Neuron (in vitro differentiated cells): ENCODE results near the gene MOK.

Source experiments
- H2AFZ ChIP-seq: one replicate; pipeline ENCODE4 v1.6.1; 2013; ENCODE audit warnings: low read depth, mild to moderate bottlenecking, inconsistent platforms, low read length, moderate library complexity
- H3K27me3 ChIP-seq: one replicate; pipeline ENCODE4 v1.6.1; 2013; ENCODE audit warnings: low read length; ENCODE audit not compliant: insufficient read depth
- H3K36me3 ChIP-seq: one replicate; pipeline ENCODE4 v1.6.1; 2013; ENCODE audit warnings: low read length; ENCODE audit not compliant: insufficient read depth
- H3K4me1 ChIP-seq: one replicate; pipeline ENCODE4 v1.6.1; 2013; ENCODE audit warnings: low read length; ENCODE audit not compliant: insufficient read depth
- H3K4me3 ChIP-seq: 2 replicates; pipeline ENCODE4 v1.5.1; 2013; ENCODE audit warnings: mild to moderate bottlenecking, low read length, moderate library complexity
- H3K9me3 ChIP-seq: one replicate; pipeline ENCODE4 v1.6.1; 2013; ENCODE audit warnings: low read length

MOK gene

DNA sequence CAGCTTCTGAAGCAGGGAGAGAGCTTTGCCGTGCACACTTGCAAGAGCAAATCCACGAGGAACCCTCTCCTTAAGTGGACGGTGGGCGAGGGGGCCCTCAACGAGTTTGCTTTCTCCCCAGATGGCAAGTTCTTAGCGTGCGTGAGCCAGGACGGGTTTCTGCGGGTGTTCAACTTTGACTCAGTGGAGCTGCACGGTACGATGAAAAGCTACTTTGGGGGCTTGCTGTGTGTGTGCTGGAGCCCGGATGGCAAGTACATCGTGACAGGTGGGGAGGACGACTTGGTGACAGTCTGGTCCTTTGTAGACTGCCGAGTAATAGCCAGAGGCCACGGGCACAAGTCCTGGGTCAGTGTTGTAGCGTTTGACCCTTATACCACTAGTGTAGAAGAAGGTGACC, 96.2 kb downstream of the MOK start:
- Histone ChIP-seq H3K4me3 (no peak overlapping the region), H3K27me3 (no peaks in the 10 kb centered on the region), H3K9me3 (peaks cover 4% of the 10 kb centered on the region), H3K36me3 (peaks cover 44% of the 10 kb centered on the region), H3K4me1 (peaks cover 3% of the 10 kb centered on the region), H2AFZ (no peak overlapping the region)

DNA sequence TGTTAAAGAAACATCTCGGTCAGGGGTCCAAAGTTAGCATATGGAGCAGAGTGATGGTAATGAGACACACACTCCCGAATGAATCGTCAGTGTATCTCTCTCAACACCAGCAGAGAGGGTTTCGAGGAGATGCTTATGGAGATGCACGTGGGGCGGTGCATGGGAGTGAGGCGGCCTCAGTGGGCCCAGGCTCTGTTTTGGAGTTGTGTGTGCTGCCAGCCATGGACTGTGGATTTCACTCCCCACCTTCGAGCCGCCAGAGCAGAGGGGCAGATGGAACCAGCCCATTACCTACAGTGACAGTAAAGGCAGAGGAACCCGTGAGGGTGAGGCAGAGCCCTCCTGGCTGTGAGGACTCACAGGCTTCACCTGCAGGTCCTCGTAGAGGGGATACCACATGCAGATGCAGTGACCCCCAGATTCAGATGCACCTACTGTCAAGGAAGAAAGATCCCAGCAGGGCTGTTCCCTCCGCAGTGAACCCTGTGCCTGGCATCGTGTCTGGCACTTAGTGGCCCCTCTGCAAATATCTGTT, 97.1 kb downstream of the MOK start:
- H3K4me3 ChIP-seq: no peak overlapping the region
- peaks cover 44% of the 10 kb centered on the region for H3K36me3 ChIP-seq
- H3K9me3 ChIP-seq: peaks cover 4% of the 10 kb centered on the region
- peaks cover 2% of the 10 kb centered on the region for H3K4me1 ChIP-seq
- H2AFZ ChIP-seq: no peak overlapping the region
- H3K27me3 ChIP-seq: no peaks in the 10 kb centered on the region

DNA sequence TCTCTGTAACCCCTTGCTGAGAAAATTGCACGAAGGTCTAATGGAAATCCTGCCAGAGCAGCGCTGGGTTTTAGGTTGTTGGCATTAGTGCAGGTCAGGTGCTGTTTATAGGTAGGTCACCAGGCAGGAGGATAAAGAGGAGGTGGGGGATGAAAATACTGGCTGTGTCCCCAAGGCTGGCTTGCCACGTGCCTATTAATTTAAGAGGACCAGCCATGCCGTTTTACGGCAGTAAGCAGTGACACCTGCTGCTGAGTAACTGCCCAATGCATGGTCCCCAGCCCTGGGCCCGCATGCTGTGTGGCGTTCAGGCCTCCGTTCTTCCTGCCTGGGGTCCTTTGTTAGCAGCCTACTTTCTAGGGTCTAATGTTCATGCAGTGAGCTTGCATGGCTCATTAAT, 98.0 kb downstream of the MOK start:
- peaks cover 43% of the 10 kb centered on the region for H3K36me3 ChIP-seq
- no peak overlapping the region for H2AFZ ChIP-seq
- no peaks in the 10 kb centered on the region for H3K27me3 ChIP-seq
- H3K4me1 ChIP-seq: no peaks in the 10 kb centered on the region
- no peak overlapping the region for H3K4me3 ChIP-seq
- H3K9me3 ChIP-seq: peaks cover 4% of the 10 kb centered on the region

DNA sequence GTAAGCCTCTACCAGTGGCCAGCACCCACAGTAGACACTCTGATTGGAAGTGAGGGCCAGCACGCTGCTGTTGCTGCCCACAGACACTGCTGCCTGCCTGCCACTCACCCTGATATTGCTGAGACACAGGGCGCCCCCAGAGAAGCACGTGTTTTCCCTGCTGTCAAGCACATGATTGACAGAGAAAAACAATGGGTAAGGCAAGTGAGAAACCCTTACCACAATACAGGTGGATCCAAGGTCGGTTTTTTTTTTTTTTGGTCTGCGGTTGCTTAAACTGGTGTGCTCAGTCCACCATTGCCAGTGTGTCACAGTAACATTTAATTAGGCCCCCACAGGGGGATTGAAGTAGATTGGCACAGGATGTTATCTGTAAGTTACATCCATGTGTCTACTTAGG, 99.4 kb downstream of the MOK start:
- peaks cover 41% of the 10 kb centered on the region for H3K36me3 ChIP-seq
- no peak overlapping the region for H3K4me3 ChIP-seq
- peaks cover 4% of the 10 kb centered on the region for H3K9me3 ChIP-seq
- no peaks in the 10 kb centered on the region for H3K4me1 ChIP-seq
- no peaks in the 10 kb centered on the region for H3K27me3 ChIP-seq
- H2AFZ ChIP-seq: no peak overlapping the region

DNA sequence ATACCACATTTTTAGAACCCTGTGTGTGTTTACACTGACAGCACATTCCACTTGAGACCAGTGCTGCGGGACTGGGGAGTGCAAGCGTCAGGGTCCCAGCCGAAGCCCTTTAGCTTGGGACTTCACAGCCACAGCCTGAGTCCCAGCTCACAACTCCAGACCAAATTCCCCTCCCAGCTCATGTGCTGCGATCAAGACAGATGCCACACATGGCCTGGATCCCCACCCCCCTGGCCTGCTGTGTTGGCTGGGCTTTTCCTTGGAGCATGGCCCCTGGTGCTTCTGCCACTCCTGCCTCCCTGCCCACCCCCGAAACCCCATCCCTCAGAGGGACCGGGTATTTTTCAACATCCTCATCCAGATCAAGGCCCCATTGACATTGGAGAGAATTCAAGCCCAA, 101.6 kb downstream of the MOK start:
- Histone ChIP-seq H3K36me3 (peaks cover 42% of the 10 kb centered on the region), H3K4me3 (no peak overlapping the region), H3K27me3 (no peaks in the 10 kb centered on the region)

DNA sequence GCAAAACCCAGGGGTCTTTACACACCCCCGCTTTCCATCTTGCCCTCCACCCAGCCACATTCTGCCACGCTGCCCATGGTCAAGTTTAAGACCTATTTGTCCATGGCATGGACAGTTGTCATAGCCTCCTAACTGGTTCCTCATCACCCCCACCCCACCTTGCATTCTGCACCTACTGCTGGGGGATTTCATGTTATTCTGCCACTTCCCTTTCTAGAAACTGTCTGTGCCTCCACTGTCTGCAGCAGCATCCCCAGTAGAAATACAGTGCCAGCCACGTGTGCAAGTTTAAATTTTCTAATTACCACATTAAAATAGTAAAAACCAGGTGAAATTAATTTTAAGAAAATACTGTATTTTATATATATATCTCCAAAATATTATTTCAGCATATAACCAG, 102.0 kb downstream of the MOK start:
- Histone ChIP-seq H3K9me3 (peaks cover 4% of the 10 kb centered on the region), H3K36me3 (peaks cover 41% of the 10 kb centered on the region), H3K4me1 (no peaks in the 10 kb centered on the region)

More for the DNA sequence above, 101.6 kb downstream of the MOK start:
- peaks cover 4% of the 10 kb centered on the region for H3K9me3 ChIP-seq
- H2AFZ ChIP-seq: no peak overlapping the region
- no peaks in the 10 kb centered on the region for H3K4me1 ChIP-seq

DNA sequence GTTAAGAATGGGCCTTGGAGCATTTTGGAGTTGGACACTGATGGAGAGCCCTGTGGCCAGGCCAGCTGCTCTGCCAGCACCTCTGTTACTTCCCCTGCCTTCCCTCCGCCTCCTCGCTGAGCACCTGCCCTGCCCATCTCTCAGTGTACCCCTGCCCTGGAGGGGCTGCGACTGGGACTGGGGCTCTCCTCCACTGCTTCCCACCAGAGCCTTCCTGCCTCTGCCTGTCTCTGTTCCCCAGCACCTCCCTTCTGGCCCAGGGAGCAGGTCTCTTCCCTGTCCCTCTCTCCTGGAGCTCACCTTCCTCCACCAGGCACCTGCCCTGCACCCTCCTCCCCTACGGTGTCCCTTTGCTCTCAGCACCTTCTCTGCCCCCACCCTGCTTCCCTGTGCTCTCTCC, 103.2 kb downstream of the MOK start:
- H3K27me3 ChIP-seq: no peaks in the 10 kb centered on the region
- peaks cover 46% of the 10 kb centered on the region for H3K36me3 ChIP-seq
- H3K4me3 ChIP-seq: no peak overlapping the region
- H3K4me1 ChIP-seq: no peaks in the 10 kb centered on the region
- H3K9me3 ChIP-seq: peaks cover 4% of the 10 kb centered on the region
- no peak overlapping the region for H2AFZ ChIP-seq

More for the DNA sequence above, 102.0 kb downstream of the MOK start:
- Histone ChIP-seq H3K4me3 (no peak overlapping the region), H2AFZ (no peak overlapping the region), H3K27me3 (no peaks in the 10 kb centered on the region)

DNA sequence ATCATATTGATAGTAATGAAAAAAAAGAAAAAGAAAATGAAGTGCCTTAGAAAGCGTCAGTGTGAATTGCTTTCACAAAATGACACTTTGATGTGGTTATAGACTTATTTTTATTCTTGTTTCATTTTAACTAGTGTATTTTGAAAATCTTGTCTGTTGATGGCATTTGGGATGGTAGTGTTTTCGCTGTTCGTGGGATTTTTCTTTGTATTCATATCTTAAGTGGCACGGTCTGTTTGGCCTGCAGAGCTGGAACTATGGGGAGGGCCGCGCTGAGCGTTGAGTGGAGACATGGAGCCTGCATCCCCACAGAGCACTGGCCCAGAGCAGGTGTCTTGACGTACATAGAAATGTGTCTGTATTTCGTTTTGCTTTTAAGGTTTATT, 103.6 kb downstream of the MOK start:
- H3K27me3 ChIP-seq: no peaks in the 10 kb centered on the region
- no peaks in the 10 kb centered on the region for H3K4me1 ChIP-seq
- H3K9me3 ChIP-seq: peaks cover 4% of the 10 kb centered on the region
- H3K36me3 ChIP-seq: peaks cover 46% of the 10 kb centered on the region
- no peak overlapping the region for H3K4me3 ChIP-seq
- no peak overlapping the region for H2AFZ ChIP-seq

DNA sequence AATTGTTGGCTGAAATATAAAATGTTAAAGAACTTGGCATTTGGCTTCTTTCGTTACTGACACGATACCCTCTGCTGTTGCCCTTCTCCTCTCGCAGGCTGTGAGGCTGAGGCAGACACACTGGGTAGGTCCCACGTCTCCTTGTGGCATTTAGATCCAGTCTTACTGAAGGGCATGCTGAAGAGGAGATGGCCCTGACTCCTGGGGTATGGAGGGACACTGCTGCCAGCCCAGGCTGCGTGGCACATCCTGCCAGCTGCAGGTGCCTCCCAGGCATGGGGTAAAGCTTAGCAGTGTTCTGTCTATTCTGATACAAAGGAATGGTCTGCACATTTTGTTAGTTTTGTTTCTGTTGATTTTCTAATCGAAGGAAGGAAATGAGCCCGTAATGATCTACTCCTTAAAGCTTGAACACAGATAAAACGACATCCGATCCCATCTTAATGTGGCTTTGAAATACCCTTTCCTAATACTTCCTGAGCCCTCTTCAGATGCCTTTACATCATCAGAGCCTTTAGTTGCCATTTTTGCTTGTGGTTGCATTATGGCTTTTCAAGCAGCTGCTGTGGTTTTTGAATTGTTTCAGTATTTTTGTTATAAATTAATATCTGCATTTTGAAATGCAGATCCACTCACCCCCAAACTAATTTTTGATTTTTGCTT, 104.1 kb downstream of the MOK start:
- Histone ChIP-seq H3K4me3 (no peak overlapping the region), H3K4me1 (no peaks in the 10 kb centered on the region), H3K9me3 (peaks cover 4% of the 10 kb centered on the region), H3K27me3 (no peaks in the 10 kb centered on the region), H2AFZ (no peak overlapping the region), H3K36me3 (peaks cover 48% of the 10 kb centered on the region)

DNA sequence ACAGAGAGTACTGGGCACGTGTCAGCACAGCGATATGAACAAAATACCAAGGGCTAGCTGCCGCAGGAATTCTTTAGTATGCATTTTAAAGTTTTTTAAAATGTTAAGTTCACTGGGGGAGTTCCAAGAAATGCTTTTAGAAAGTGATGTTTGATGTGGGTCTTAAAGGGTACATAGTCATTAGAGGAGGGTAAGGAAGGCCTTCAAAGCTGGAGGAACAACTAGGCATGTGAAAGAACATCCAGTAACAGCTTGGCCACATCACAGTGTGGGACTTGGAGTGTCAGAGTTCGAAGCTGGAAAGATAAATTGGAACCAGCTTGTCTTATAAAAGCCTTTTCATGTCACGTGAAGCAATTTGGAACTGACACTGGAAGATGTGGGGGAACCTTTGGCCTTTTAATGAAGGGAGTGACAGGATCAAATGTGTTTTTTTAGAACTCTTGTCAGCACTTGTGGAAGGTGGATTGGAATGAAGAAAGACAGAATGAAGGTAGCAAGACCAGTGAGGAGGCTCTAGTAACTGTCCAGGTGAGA, 107.6 kb downstream of the MOK start:
- Histone ChIP-seq H3K27me3 (no peaks in the 10 kb centered on the region), H3K4me1 (peaks cover 5% of the 10 kb centered on the region), H3K4me3 (no peak overlapping the region), H3K9me3 (no peaks in the 10 kb centered on the region), H2AFZ (no peak overlapping the region), H3K36me3 (peaks cover 35% of the 10 kb centered on the region)

DNA sequence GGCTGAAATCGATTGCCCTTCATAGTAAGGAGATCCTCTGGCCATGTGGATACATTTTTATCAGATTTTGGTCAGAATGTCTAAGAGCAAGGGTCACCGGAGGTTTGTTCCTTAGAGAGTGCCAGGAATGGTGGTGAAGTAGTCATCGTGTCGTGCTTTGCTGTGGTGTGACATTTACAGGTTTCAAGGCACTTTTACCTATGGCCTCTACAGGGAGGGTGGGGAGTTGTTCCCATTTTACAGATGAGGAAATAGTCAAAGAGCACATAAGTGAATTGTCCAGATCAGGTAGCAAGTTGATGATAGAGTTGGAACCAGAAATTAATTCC, 108.1 kb downstream of the MOK start:
- Histone ChIP-seq H3K9me3 (no peaks in the 10 kb centered on the region), H3K27me3 (no peaks in the 10 kb centered on the region), H2AFZ (no peak overlapping the region), H3K36me3 (peaks cover 35% of the 10 kb centered on the region), H3K4me1 (peaks cover 5% of the 10 kb centered on the region), H3K4me3 (no peak overlapping the region)

DNA sequence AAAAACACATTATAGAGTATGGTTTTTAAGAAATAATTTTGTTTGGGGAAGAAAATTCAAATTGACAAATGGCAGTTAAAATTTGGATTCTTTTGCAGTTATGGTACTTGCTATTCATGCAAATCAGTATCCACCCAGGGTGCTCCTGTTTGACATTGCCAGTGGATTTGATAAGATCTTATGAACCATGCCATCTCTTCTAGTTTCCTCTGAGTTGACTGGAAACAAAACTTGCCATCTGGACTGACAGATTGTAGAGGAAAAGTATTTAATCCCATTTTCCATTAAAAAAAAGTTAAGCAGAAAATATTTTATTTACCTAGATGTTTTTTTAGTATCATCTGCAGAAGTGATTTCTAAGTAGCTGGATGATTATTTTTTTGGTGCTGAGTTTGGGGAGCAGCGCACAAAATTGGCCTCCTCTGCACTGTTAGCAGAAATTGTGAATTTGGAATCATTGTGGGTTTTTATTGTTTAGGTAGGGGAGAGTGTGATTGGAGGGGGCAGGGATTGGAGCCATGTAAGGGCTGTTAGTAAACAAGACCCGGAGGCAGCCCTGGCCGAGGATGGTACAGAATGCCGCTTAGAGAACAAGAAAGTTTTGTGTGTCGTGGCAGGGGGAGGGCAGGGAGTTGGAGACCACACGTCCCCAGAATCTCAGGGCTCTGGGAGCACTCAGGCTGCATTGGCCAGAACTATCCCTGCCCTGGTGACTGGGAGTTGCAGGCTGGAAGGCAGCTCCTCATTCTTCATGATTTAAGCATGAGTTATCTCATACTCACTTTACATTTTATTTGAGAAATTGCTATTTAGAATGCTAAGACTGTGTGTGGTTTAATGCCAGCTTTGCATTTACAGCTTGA, 108.7 kb downstream of the MOK start:
- peaks cover 5% of the 10 kb centered on the region for H3K4me1 ChIP-seq
- no peaks in the 10 kb centered on the region for H3K27me3 ChIP-seq
- no peak overlapping the region for H2AFZ ChIP-seq
- H3K9me3 ChIP-seq: no peaks in the 10 kb centered on the region
- no peak overlapping the region for H3K4me3 ChIP-seq
- peaks cover 35% of the 10 kb centered on the region for H3K36me3 ChIP-seq

DNA sequence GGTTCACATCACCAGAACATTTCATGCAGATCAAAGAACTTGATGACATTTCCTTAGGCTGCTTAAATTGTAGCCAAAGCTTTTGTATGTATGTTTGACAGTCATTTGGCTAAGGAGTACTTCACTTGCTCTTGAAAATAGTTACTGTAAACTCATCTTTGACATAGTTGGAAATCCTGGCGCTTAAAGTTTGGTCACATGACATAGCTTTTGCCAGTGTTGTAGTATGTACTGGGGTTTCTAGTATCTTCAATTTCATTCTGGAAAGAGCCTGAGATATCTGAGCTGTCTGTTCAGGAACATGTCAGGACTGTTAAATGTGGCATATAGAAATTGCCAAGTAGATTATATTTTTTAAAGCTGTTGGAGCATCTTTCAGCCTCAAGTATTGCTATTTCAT, 109.5 kb downstream of the MOK start:
- peaks cover 5% of the 10 kb centered on the region for H3K4me1 ChIP-seq
- no peak overlapping the region for H2AFZ ChIP-seq
- no peaks in the 10 kb centered on the region for H3K27me3 ChIP-seq
- H3K4me3 ChIP-seq: no peak overlapping the region
- H3K36me3 ChIP-seq: peaks cover 35% of the 10 kb centered on the region
- H3K9me3 ChIP-seq: no peaks in the 10 kb centered on the region
